ENCODE results near the gene CYP2S1. TPM values are rescaled to one million over a fixed set of nuclear protein-coding genes. Genes with fewer than 3 reads are reported as not detected.

CYP2S1 gene
- total and polyA plus RNA-seq, 9 of the 15 experiments (the other 6 are each of a cell fraction or from before 2014, with no cell fraction given) = 0.07 to 1.9 (median 0.41) TPM

- H3K9me1 ChIP-seq (ENCODE audit: control insufficient read depth, insufficient read depth, low read length) = peaks cover 2% of the 10 kb centered on the region
- H3K9ac ChIP-seq (ENCODE audit: insufficient read depth in 1 of 2, low read depth in 2 of 2, low read length in 2 of 2) = no peak overlapping the region
- H3K27me3 ChIP-seq (ENCODE audit: control insufficient read depth in 2 of 2, insufficient read depth in 2 of 2, low read length in 2 of 2) = peaks cover 3 to 14% of the 10 kb centered on the region in 2 experiments; a peak in 3 of 5 replicates
- whole genome bisulfite sequencing (ENCODE audit: insufficient coverage, low coverage, missing lambda C conversion rate) = 17% methylated on average over 3 of the region's 3 CpGs
- ATAC-seq (no peak), DNase-seq (ENCODE audit: extremely low read depth in 1 of 4, low spot score in 3 of 4) (no peak), FAIRE-seq (no peak)
- no peaks in the 10 kb centered on the region; a peak in 1 of 5 replicates for H3K4me1 ChIP-seq (replicated peaks in 1 of 2; ENCODE audit: control insufficient read depth in 2 of 2, insufficient read depth in 2 of 2, low read length in 2 of 2)
- in situ Hi-C loops (cut with MboI) = no loop called here
- CTCF ChIA-PET (ENCODE audit: low intra/inter-chr PET ratio) = no interaction called here
- H4K20me1 ChIP-seq (replicated peaks; ENCODE audit: control insufficient read depth, insufficient read depth, low read length) = no peaks in the 10 kb centered on the region
- POLR2A ChIA-PET = no interaction called here
- no peak overlapping the region for H3K4me3 ChIP-seq
- H3K27ac ChIP-seq (ENCODE audit: extremely low read depth, low read depth, low read length) = no peak overlapping the region
- no peaks in the 10 kb centered on the region for H3K36me3 ChIP-seq (ENCODE audit: control insufficient read depth, insufficient read depth, low read length)
- no peak overlapping the region for H2AFZ ChIP-seq (ENCODE audit: low read depth, low read length)
- intact Hi-C loops (cut with micrococcal nuclease) = no loop called here
- H3K79me2 ChIP-seq (ENCODE audit: control insufficient read depth, insufficient read depth, low read length) = no peaks in the 10 kb centered on the region
- H3K9me3 ChIP-seq (replicated peaks; ENCODE audit: control insufficient read depth, insufficient read depth, low read depth, low read length) = 0 out of 2 replicates have a peak, but pooled peaks cover 3% of the 10 kb centered on the region
- BruUV-seq (replicated peaks) = no TSS peak
- peak; percentile 57 for TF ChIP-seq ATF3 (IDR thresholded peaks at IDR 0.05)
- TF ChIP-seq ATF3 (CRISPR knock-in tag; conservative IDR thresholded peaks at IDR 0.05) = no peak
- no peak for TF ChIP-seq SMARCA4 (IDR thresholded peaks at IDR 0.05)
- no peak overlapping the region for H3K4me2 ChIP-seq (ENCODE audit: insufficient read depth, low read length)
These were observed 52.8 kb downstream of the CYP2S1 start for GRCh38 chr19:41245843-41246242.

GRCh38 chr19:41248895-41249294, 55.9 kb downstream of the CYP2S1 start:
- CTCF ChIA-PET (ENCODE audit: low intra/inter-chr PET ratio) = no interaction called here
- intact Hi-C loops (cut with micrococcal nuclease) = no loop called here
- H3K4me2 ChIP-seq (ENCODE audit: insufficient read depth, low read length) = no peak overlapping the region
- 42% methylated on average over 4 of the region's 4 CpGs for WGBS (ENCODE audit: insufficient coverage, low coverage, missing lambda C conversion rate)
- 0 out of 2 replicates have a peak, but pooled peaks cover 3% of the 10 kb centered on the region for H3K9me3 ChIP-seq (replicated peaks; ENCODE audit: control insufficient read depth, insufficient read depth, low read depth, low read length)
- H3K79me2 ChIP-seq (ENCODE audit: control insufficient read depth, insufficient read depth, low read length) = no peaks in the 10 kb centered on the region
- H4K20me1 ChIP-seq (replicated peaks; ENCODE audit: control insufficient read depth, insufficient read depth, low read length) = no peaks in the 10 kb centered on the region; the same call in 1 of the 2 replicates
- POLR2A ChIA-PET = interaction anchor here (0.6 to 0.9 kb wide), 2 partner anchors 15 to 17 kb away, joined by 4 to 5 read pairs; no protein-coding TSS in a partner anchor
- no peak for TF ChIP-seq PRDM10 (IDR thresholded peaks at IDR 0.05; ENCODE audit: partially characterized antibody)
- peak in 1 of 3 experiments; percentile 33; a peak in 1 of 6 replicates for TF ChIP-seq CTCF (IDR thresholded peaks at IDR 0.05 in 2 of 3, conservative IDR thresholded peaks at IDR 0.05 in 1 of 3; ENCODE audit: insufficient read depth in 2 of 3, low read depth in 1 of 3, low read length in 3 of 3)
- H3K4me3 ChIP-seq = no peak overlapping the region
- no TSS peak for BruUV-seq (replicated peaks)
- H3K36me3 ChIP-seq (ENCODE audit: control insufficient read depth, insufficient read depth, low read length) = no peaks in the 10 kb centered on the region
- DNase-seq (ENCODE audit: extremely low read depth in 1 of 4, low spot score in 3 of 4) (peak in 1 of 4 experiments; percentile 7), ATAC-seq (peak; percentile 73), FAIRE-seq (no peak)
- peaks cover 0 to 26% of the 10 kb centered on the region in 2 experiments; a peak in 3 of 5 replicates for H3K27me3 ChIP-seq (ENCODE audit: control insufficient read depth in 2 of 2, insufficient read depth in 2 of 2, low read length in 2 of 2)
- no peak overlapping the region for H3K27ac ChIP-seq (ENCODE audit: extremely low read depth, low read depth, low read length)
- H3K4me1 ChIP-seq (replicated peaks in 1 of 2; ENCODE audit: control insufficient read depth in 2 of 2, insufficient read depth in 2 of 2, low read length in 2 of 2) = no peaks in the 10 kb centered on the region; a peak in 1 of 5 replicates
- in situ Hi-C loops (cut with MboI) = no loop called here
- H2AFZ ChIP-seq (ENCODE audit: low read depth, low read length) = no peak overlapping the region
- no peaks in the 10 kb centered on the region for H3K9me1 ChIP-seq (ENCODE audit: control insufficient read depth, insufficient read depth, low read length)
- H3K9ac ChIP-seq (ENCODE audit: insufficient read depth in 1 of 2, low read depth in 2 of 2, low read length in 2 of 2) = no peak overlapping the region
